ENCODE results near the gene ZFYVE9. TPM values are rescaled to one million over a fixed set of nuclear protein-coding genes. Genes with fewer than 3 reads are reported as not detected.
"Not testable (repeated sequence)": the region's sequence is repeated elsewhere in the genome, so short reads cannot be mapped to it uniquely, and the experiment has no call there.

The ZFYVE9 gene, protein sequence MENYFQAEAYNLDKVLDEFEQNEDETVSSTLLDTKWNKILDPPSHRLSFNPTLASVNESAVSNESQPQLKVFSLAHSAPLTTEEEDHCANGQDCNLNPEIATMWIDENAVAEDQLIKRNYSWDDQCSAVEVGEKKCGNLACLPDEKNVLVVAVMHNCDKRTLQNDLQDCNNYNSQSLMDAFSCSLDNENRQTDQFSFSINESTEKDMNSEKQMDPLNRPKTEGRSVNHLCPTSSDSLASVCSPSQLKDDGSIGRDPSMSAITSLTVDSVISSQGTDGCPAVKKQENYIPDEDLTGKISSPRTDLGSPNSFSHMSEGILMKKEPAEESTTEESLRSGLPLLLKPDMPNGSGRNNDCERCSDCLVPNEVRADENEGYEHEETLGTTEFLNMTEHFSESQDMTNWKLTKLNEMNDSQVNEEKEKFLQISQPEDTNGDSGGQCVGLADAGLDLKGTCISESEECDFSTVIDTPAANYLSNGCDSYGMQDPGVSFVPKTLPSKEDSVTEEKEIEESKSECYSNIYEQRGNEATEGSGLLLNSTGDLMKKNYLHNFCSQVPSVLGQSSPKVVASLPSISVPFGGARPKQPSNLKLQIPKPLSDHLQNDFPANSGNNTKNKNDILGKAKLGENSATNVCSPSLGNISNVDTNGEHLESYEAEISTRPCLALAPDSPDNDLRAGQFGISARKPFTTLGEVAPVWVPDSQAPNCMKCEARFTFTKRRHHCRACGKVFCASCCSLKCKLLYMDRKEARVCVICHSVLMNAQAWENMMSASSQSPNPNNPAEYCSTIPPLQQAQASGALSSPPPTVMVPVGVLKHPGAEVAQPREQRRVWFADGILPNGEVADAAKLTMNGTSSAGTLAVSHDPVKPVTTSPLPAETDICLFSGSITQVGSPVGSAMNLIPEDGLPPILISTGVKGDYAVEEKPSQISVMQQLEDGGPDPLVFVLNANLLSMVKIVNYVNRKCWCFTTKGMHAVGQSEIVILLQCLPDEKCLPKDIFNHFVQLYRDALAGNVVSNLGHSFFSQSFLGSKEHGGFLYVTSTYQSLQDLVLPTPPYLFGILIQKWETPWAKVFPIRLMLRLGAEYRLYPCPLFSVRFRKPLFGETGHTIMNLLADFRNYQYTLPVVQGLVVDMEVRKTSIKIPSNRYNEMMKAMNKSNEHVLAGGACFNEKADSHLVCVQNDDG (N-terminal part only)
- polyA plus RNA-seq, result 1 to 10 TPM; 2.7 to 5.6 TPM

DNA sequence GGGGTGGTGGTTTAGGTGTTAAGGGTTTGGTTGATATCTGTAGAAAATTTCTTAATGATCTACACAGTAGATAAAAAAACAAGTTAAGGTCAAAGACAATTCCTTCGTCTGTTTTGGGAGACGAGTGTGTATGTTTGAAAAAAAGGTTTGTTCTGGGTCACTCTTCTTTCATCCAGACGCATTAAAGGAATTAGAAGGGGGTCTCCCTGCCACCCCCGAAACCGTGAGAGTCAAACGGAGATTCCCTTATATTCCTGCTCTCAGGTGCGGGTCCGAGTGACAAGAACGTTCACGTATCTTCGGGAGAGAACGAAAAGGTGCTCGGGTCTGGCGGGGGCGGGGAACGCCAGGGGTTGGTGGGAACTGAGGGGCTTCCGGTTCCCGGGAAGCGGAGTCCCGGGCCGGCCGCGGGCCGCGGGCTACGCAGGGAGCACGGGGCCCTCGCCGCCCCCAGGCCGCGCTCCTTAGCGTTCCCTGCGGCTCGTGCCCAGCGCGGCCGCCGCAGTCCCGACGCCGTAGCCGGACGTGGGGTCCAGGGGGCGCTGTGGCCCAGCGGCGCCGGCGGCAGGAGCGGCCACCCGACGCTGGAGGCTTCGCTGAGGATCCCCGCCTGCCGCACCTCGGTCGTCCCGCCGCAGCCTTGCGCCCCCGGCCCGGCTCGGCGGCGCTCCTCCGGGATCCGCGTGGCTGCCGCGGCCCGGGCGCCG lies at the start of gene ZFYVE9:
Gene ZFYVE9, plus strand, starts transcription at position 577 of the 707 bp plus-strand sequence. CDS start 91,118 bp downstream, outside the sequence.
- no peaks in the 10 kb centered on the region for H3K27me3 ChIP-seq (ENCODE audit: control insufficient read depth in 1 of 2, insufficient read depth in 2 of 2, low read length in 2 of 2)
- no peaks in the 10 kb centered on the region for H3K4me1 ChIP-seq (ENCODE audit: control insufficient read depth in 2 of 2, insufficient read depth in 2 of 2, low read length in 1 of 2)
- no peaks in the 10 kb centered on the region for H3K9me3 ChIP-seq (ENCODE audit: control insufficient read depth in 2 of 2, insufficient read depth in 1 of 2, low read depth in 1 of 2, low read length in 1 of 2)
- WGBS, 2 donors, result 1% methylated on average over 47 to 72 of the region's 72 CpGs
- peak within 1 kb of the TSS; percentile 94 to 95 for H3K27ac ChIP-seq (ENCODE audit: low read depth in 2 of 2, low read length in 1 of 2)
- H3K4me3 ChIP-seq (ENCODE audit: low read depth in 1 of 2, low read length in 2 of 2), result peak within 1 kb of the TSS; percentile 77 to 95
- H3K36me3 ChIP-seq (ENCODE audit: control insufficient read depth in 2 of 2, insufficient read depth in 2 of 2, low read length in 1 of 2), result no peaks in the 10 kb centered on the region

DNA sequence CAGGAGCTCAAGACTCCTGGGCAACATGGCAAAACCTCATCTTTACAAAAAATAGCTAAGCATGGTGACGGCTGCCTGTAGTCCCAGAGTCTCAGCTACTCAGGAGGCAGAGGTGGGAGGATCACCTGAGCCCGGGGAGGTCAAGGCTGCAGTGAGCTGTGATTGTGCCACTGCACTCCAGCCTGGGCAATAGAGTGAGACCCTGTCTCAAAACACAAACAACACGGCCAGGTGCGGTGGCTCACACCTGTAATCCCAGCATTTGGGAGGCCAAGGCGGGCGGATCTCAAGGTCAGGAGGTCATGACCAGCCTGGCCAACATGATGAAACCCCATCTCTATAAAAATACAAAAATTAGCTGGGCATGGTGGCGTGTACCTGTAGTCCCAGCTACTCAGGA lies 47.6 kb upstream of the ZFYVE9 start:
- not testable (repeated sequence) for H3K4me3 ChIP-seq (ENCODE audit: low read depth in 1 of 2, low read length in 2 of 2); H3K27ac ChIP-seq (ENCODE audit: low read depth in 2 of 2, low read length in 1 of 2); H3K4me1 ChIP-seq (ENCODE audit: control insufficient read depth in 2 of 2, insufficient read depth in 2 of 2, low read length in 1 of 2); H3K9me3 ChIP-seq (ENCODE audit: control insufficient read depth in 2 of 2, insufficient read depth in 1 of 2, low read depth in 1 of 2, low read length in 1 of 2); H3K36me3 ChIP-seq (ENCODE audit: control insufficient read depth in 2 of 2, insufficient read depth in 2 of 2, low read length in 1 of 2); H3K27me3 ChIP-seq (ENCODE audit: control insufficient read depth in 1 of 2, insufficient read depth in 2 of 2, low read length in 2 of 2)
- 92 to 93% methylated on average over 7 of the region's 7 CpGs for WGBS, 2 donors

DNA sequence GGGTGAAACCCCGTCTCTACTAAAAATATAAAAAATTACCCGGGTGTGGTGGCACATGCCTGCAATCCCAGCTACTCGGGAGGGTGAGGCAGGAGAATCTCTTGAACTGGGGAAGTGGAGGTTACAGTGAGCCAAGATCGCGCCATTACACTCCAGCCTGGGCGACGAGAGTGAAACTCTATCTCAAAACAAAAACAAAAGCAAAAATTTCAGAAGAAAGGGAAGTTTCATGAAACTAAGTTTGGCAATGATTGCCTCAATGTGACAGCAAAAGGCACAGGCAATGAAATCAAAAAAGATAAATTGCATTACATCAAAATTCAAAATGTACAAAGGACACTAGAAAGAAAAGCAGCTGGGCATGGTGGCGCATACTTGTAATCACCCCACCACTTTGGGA lies 45.7 kb upstream of the ZFYVE9 start:
- 66 to 71% methylated on average over 8 of the region's 8 CpGs for WGBS, 2 donors
- Histone ChIP-seq H3K36me3 (ENCODE audit: control insufficient read depth in 2 of 2, insufficient read depth in 2 of 2, low read length in 1 of 2) (no peaks in the 10 kb centered on the region), H3K27ac (ENCODE audit: low read depth in 2 of 2, low read length in 1 of 2) (no peak overlapping the region), H3K4me3 (ENCODE audit: low read depth in 1 of 2, low read length in 2 of 2) (no peak overlapping the region), H3K9me3 (ENCODE audit: control insufficient read depth in 2 of 2, insufficient read depth in 1 of 2, low read depth in 1 of 2, low read length in 1 of 2) (no peaks in the 10 kb centered on the region), H3K27me3 (ENCODE audit: control insufficient read depth in 1 of 2, insufficient read depth in 2 of 2, low read length in 2 of 2) (no peaks in the 10 kb centered on the region), H3K4me1 (ENCODE audit: control insufficient read depth in 2 of 2, insufficient read depth in 2 of 2, low read length in 1 of 2) (no peaks in the 10 kb centered on the region)

DNA sequence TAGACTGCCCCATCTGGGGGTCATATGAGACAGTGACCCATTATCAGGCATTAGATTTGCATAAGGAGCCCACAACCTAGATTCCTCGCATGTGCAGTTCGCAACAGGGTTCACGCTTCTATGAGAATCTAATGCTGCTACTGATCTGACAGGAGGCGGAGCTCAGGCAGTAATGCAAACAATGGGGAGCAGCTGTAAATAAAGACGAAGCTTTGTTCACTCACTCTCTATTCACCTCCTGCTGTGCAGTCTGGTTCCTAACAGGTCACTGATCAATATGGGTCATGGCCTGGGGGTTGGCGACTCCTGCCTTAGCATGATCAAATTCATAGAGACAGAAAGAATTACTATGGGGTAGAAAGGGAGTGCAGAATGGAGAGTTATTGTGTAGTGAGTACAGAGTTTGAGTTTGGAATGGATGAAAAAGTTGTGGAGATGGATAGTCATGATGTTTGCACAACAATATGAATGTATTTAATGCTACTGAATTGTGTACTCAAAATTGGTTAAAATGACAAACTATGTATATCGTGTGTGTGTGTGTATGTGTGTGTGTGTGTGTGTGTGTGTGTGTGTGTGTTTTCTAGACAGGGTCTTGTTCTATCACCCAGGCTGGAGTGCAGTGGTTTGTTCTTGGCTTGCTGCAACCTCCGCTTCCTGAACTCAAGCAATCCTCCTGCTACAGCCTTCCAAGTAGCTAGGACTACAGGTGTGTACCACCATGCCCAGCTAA lies 43.6 kb upstream of the ZFYVE9 start:
- no peaks in the 10 kb centered on the region for H3K27me3 ChIP-seq (ENCODE audit: control insufficient read depth in 1 of 2, insufficient read depth in 2 of 2, low read length in 2 of 2)
- no peaks in the 10 kb centered on the region for H3K9me3 ChIP-seq (ENCODE audit: control insufficient read depth in 2 of 2, insufficient read depth in 1 of 2, low read depth in 1 of 2, low read length in 1 of 2)
- 41 to 47% methylated on average over 8 of the region's 8 CpGs for WGBS, 2 donors

DNA sequence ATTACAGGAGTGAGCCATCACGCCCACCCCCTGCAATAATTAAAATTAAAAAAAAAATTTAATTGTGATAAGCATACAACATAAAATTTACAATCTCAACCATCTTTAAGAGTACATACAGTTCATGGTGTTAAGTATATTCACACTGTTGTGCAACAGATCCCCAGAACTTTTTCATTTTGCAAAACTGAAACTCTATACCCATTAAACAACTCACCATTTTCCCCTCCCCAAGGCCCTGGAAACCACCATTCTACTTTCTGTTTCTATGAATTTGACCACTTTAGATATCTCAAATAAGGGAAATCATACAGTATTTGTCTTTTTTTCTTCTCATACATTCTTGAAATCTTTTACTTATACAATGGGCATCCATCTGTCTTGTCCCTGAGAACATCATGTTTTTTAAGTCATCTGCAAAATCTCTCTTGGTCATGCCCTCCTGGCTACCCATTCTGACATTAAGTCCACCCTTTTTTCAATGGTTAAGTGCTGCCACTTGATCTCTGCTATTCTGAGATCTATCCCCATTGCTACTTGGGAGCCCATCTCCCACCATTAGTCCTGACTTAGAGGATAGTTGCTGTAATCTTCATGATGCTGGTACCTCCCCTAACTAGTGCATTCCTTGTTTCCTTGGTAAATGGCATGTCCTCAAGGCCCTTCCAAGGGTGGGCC lies 39.4 kb upstream of the ZFYVE9 start:
- Histone ChIP-seq H3K4me1 (ENCODE audit: control insufficient read depth in 2 of 2, insufficient read depth in 2 of 2, low read length in 1 of 2) (no peaks in the 10 kb centered on the region), H3K27me3 (ENCODE audit: control insufficient read depth in 1 of 2, insufficient read depth in 2 of 2, low read length in 2 of 2) (no peaks in the 10 kb centered on the region), H3K9me3 (ENCODE audit: control insufficient read depth in 2 of 2, insufficient read depth in 1 of 2, low read depth in 1 of 2, low read length in 1 of 2) (no peaks in the 10 kb centered on the region), H3K36me3 (ENCODE audit: control insufficient read depth in 2 of 2, insufficient read depth in 2 of 2, low read length in 1 of 2) (no peaks in the 10 kb centered on the region), H3K27ac (ENCODE audit: low read depth in 2 of 2, low read length in 1 of 2) (no peak overlapping the region), H3K4me3 (ENCODE audit: low read depth in 1 of 2, low read length in 2 of 2) (no peak overlapping the region)
- WGBS, 2 donors, result 88 to 100% methylated on average over 1 of the region's 1 CpG

More for the DNA sequence above, 43.6 kb upstream of the ZFYVE9 start:
- Histone ChIP-seq H3K36me3 (ENCODE audit: control insufficient read depth in 2 of 2, insufficient read depth in 2 of 2, low read length in 1 of 2) (no peaks in the 10 kb centered on the region), H3K27ac (ENCODE audit: low read depth in 2 of 2, low read length in 1 of 2) (no peak overlapping the region), H3K4me1 (ENCODE audit: control insufficient read depth in 2 of 2, insufficient read depth in 2 of 2, low read length in 1 of 2) (no peaks in the 10 kb centered on the region), H3K4me3 (ENCODE audit: low read depth in 1 of 2, low read length in 2 of 2) (no peak overlapping the region)

DNA sequence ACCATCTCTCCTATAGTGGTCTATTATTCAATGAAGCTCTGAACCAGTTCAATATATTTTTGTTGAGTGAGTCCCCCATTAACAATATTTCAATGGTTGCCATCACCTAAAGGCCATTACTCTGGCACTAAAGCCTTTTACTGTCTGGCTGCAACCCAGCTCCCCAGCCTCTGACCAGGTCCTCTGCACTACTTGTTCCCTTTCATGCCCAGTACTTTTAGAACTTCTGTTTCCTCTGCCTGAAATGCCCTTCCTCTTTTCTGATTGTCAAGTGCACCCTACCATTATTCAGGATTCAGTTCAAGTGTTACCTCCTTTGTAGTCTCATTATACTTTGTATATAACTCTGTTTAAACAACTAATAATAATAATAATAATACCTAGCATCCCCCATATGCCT lies 30.4 kb upstream of the ZFYVE9 start:
- H3K27ac ChIP-seq (ENCODE audit: low read depth in 2 of 2, low read length in 1 of 2), result no peak overlapping the region
- no peak overlapping the region for H3K4me3 ChIP-seq (ENCODE audit: low read depth in 1 of 2, low read length in 2 of 2)
- H3K9me3 ChIP-seq (ENCODE audit: control insufficient read depth in 2 of 2, insufficient read depth in 1 of 2, low read depth in 1 of 2, low read length in 1 of 2), result no peaks in the 10 kb centered on the region
- no peaks in the 10 kb centered on the region for H3K36me3 ChIP-seq (ENCODE audit: control insufficient read depth in 2 of 2, insufficient read depth in 2 of 2, low read length in 1 of 2)
- H3K27me3 ChIP-seq (ENCODE audit: control insufficient read depth in 1 of 2, insufficient read depth in 2 of 2, low read length in 2 of 2), result no peaks in the 10 kb centered on the region
- H3K4me1 ChIP-seq (ENCODE audit: control insufficient read depth in 2 of 2, insufficient read depth in 2 of 2, low read length in 1 of 2), result no peaks in the 10 kb centered on the region

DNA sequence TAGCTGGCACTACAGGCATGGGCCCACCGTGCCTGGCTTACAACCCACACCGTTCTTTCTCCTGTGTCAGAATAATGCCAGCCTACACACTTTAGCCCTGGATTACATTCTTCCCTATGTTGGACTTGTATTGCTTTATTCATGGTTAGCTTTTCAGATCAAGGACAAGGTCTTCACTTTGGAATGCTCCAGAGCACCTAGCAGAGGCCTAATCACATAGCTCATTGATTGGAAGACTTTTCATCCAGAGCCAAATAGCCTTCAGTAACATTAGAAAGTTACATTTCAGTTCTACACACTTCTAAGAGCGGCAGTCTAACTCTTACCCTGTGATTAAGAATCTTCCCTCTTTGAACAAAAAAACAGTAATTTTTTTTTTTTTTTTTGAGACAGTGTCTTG lies 29.4 kb upstream of the ZFYVE9 start:
- WGBS, 2 donors, result 75 to 92% methylated on average over 3 of the region's 3 CpGs
- Histone ChIP-seq H3K27me3 (ENCODE audit: control insufficient read depth in 1 of 2, insufficient read depth in 2 of 2, low read length in 2 of 2) (no peaks in the 10 kb centered on the region), H3K4me3 (ENCODE audit: low read depth in 1 of 2, low read length in 2 of 2) (no peak overlapping the region), H3K9me3 (ENCODE audit: control insufficient read depth in 2 of 2, insufficient read depth in 1 of 2, low read depth in 1 of 2, low read length in 1 of 2) (no peaks in the 10 kb centered on the region), H3K27ac (ENCODE audit: low read depth in 2 of 2, low read length in 1 of 2) (no peak overlapping the region), H3K4me1 (ENCODE audit: control insufficient read depth in 2 of 2, insufficient read depth in 2 of 2, low read length in 1 of 2) (no peaks in the 10 kb centered on the region), H3K36me3 (ENCODE audit: control insufficient read depth in 2 of 2, insufficient read depth in 2 of 2, low read length in 1 of 2) (no peaks in the 10 kb centered on the region)

DNA sequence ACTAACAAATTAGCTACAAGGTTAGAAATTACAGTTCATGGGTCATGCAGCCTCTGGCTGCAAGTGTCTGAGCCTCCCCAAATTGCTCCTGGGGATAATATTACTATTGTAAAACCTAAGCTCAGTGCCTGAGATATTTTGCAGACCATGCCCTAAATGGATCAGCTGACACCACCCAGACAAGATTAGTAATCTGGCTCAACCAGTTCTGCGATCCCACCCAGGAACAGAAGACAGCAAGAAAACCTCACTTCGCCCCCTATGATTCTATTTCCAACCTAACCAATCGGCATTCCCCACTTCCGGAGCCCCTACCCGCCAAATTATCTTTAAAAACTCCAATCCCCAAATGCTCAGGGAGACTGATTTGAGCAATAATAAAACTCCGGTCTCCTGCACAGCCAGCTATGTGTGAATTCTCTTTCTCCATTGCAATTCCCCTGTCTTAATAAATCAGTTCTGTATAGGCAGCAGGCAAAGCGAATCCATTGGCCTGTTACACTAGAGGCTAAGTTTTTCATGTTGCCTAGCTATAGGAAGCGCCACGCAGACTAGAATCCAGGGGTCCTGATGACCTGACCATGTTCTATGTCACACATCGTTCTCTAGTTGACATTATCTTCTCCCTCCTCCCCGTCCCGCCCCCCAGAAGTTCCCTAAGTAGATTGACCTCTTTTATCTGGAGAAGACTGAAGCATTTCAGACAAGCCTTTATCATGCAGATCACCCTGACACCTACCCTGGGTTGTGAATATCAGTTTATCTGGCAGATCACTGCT lies 22.4 kb upstream of the ZFYVE9 start:
- Histone ChIP-seq H3K27me3 (ENCODE audit: control insufficient read depth in 1 of 2, insufficient read depth in 2 of 2, low read length in 2 of 2) (no peaks in the 10 kb centered on the region), H3K36me3 (ENCODE audit: control insufficient read depth in 2 of 2, insufficient read depth in 2 of 2, low read length in 1 of 2) (no peaks in the 10 kb centered on the region), H3K27ac (ENCODE audit: low read depth in 2 of 2, low read length in 1 of 2) (no peak overlapping the region), H3K9me3 (ENCODE audit: control insufficient read depth in 2 of 2, insufficient read depth in 1 of 2, low read depth in 1 of 2, low read length in 1 of 2) (no peaks in the 10 kb centered on the region), H3K4me1 (ENCODE audit: control insufficient read depth in 2 of 2, insufficient read depth in 2 of 2, low read length in 1 of 2) (no peaks in the 10 kb centered on the region), H3K4me3 (ENCODE audit: low read depth in 1 of 2, low read length in 2 of 2) (no peak overlapping the region)
- WGBS, 2 donors, result 59 to 66% methylated on average over 12 of the region's 12 CpGs
